K562 (cell line): ENCODE results near the gene SLC3A2. TPM values are rescaled to one million over a fixed set of nuclear protein-coding genes. Genes with fewer than 3 reads are reported as not detected.

Experiments
- ARNT ChIP-seq, 2 experiments: fragments of 450-650 bp; IDR thresholded peaks; 2 replicates each; pipeline ENCODE4 v1.6.1; 2016; ENCODE audit warnings: mild to moderate bottlenecking in 1 of 2
- BRD9 ChIP-seq: fragments of 450-650 bp; IDR thresholded peaks from 2 replicates; pipeline ENCODE4 v1.6.1; 2018; ENCODE audit warnings: low read depth; ENCODE audit not compliant: partially characterized antibody
- CHD1 ChIP-seq: fragments of 200-600 bp; sonication (generic); IDR thresholded peaks from one replicate; pipeline ENCODE4 v1.6.1; 2012; ENCODE audit warnings: mild to moderate bottlenecking, moderate library complexity, low read length, inconsistent platforms
- CSDE1 ChIP-seq, 2 experiments: fragments of 450-650 bp; IDR thresholded peaks; 2 replicates each; pipeline ENCODE4 v1.6.1; 2016; ENCODE audit warnings: mild to moderate bottlenecking in 1 of 2
- CUX1 ChIP-seq: fragments of 200-800 bp; sonication (Bioruptor generic); IDR thresholded peaks from 2 replicates; pipeline ENCODE4 v1.6.1; 2016; ENCODE audit warnings: missing genetic modification characterization, missing compliant biosample characterization
- DLX4 ChIP-seq: fragments of 250-450 bp; sonication (Bioruptor Pico); IDR thresholded peaks from 2 replicates; pipeline ENCODE4 v1.6.1; 2021; ENCODE audit warnings: mild to moderate bottlenecking
- FOXA3 ChIP-seq, 2 experiments: fragments of 450-650 bp in 1 of 2; sonication (generic) in 1 of 2; formaldehyde crosslinking; IDR thresholded peaks in 1 of 2; conservative IDR thresholded peaks in 1 of 2; 2 replicates each; pipeline versions ENCODE4 v1.4.0 to v1.8.0; 2020 to 2022; ENCODE audit warnings: mild to moderate bottlenecking in 2 of 2, missing genetic modification reagents in 1 of 2
- FOXK1 ChIP-seq: sonication (generic); formaldehyde crosslinking; IDR thresholded peaks from 2 replicates; pipeline ENCODE4 v1.8.0; 2022; ENCODE audit warnings: missing genetic modification reagents, mild to moderate bottlenecking, borderline replicate concordance
- OTX1 ChIP-seq: fragments of 450-650 bp; formaldehyde crosslinking; IDR thresholded peaks from 2 replicates; pipeline ENCODE4 v1.4.0; 2022; ENCODE audit warnings: mild to moderate bottlenecking
- RBM39 ChIP-seq: fragments of 200-400 bp; formaldehyde crosslinking; optimal IDR thresholded peaks from 2 replicates; pipeline ENCODE3; 2018; ENCODE audit warnings: low read depth, low read length
- SMAD4 ChIP-seq: fragments of 250-450 bp; sonication (Bioruptor Pico); conservative IDR thresholded peaks from 2 replicates; pipeline ENCODE4 v1.8.0; 2021; ENCODE audit warnings: inconsistent platforms, mild to moderate bottlenecking, moderate library complexity
- TAF9B ChIP-seq: fragments of 450-650 bp; IDR thresholded peaks from 2 replicates; pipeline ENCODE4 v1.6.1; 2018; ENCODE audit warnings: mild to moderate bottlenecking; ENCODE audit not compliant: partially characterized antibody
- ZKSCAN3 ChIP-seq: fragments of 250-450 bp; sonication (Bioruptor Pico); IDR thresholded peaks from 2 replicates; pipeline ENCODE4 v1.4.0; 2020
- ZNF445 ChIP-seq: fragments of 250-450 bp; sonication (Bioruptor Pico); IDR thresholded peaks from 2 replicates; pipeline ENCODE4 v1.4.0; 2020; ENCODE audit warnings: low read depth, mild to moderate bottlenecking, moderate library complexity
- polyA plus RNA-seq, 8 experiments: library from polyadenylated mRNA; depleted of rRNA in 4 of 8; stranded (reverse) in 5 of 8; unstranded in 3 of 8; fragments of >200 nt; fragmentation: Nextera tagmentation in 2 of 8; fragmentation: Illumina TruSeq in 1 of 8; extraction: Ambion mirVana in 2 of 8; extraction: Trizol in 1 of 8; gene quantifications; 2 replicates each; pipeline versions ENCODE4 v1.2.1 to v1.2.3, GENCODE V29; 2011 to 2014; ENCODE audit warnings: inconsistent platforms in 1 of 8, missing spikeins in 1 of 8
- total RNA-seq, 7 experiments: library from RNA; depleted of rRNA in 6 of 7; stranded (reverse); fragments of >200 nt in 6 of 7; fragmentation: Illumina TruSeq in 2 of 7; extraction: Trizol in 2 of 7; gene quantifications; 2 replicates each; pipeline versions ENCODE4 v1.2.1 to v1.2.3, GENCODE V29; 2011 to 2021; ENCODE audit warnings: low replicate concordance in 1 of 7
- TF ChIP-seq, protein P1 (sequence below): sonication (generic); formaldehyde crosslinking; IDR thresholded peaks from 2 replicates; pipeline ENCODE4 v1.8.0; 2022; ENCODE audit warnings: mild to moderate bottlenecking, low read depth, missing genetic modification reagents
- TF ChIP-seq, protein P2 (sequence below): sonication (generic); formaldehyde crosslinking; IDR thresholded peaks from 2 replicates; pipeline ENCODE4 v1.8.0; 2022; ENCODE audit warnings: missing genetic modification reagents, mild to moderate bottlenecking, borderline replicate concordance

The SLC3A2 gene
- total and polyA plus RNA-seq, 9 of the 15 experiments (the other 6 are each of a cell fraction or from before 2014, with no cell fraction given), result 20.0 to 296 (median 214) TPM

DNA sequence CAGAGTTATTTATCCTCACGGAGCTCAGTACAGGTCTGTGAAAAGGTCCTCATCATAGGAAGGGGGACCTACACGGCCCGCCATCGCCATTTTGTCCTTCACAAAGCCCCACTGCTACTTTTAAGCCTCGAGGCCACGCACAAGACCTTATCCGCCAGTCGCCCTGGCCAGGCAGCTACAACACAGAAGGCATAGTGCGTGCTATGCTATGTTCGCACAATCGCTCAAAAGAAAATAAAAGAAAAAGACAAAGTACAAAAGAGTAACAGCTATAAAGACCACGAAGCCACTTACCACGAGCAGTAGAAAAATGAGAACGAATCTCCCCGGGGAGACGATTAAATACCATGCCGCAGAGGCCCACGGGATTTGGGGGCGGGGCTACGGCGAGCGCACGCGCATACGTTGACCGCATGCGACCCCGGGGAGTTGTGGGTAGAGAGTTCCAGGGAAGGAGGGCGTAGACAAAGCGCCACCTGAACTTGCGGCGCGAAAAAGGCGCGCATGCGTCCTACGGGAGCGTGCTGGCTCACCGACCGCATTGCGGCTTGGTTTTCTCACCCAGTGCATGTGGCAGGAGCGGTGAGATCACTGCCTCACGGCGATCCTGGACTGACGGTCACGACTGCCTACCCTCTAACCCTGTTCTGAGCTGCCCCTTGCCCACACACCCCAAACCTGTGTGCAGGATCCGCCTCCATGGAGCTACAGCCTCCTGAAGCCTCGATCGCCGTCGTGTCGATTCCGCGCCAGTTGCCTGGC lies 24.9 kb upstream of the SLC3A2 start (continued):
- peak; percentile 98 for TF ChIP-seq FOXK1 (CRISPR knock-in tag)
- TF ChIP-seq, protein P1, sequence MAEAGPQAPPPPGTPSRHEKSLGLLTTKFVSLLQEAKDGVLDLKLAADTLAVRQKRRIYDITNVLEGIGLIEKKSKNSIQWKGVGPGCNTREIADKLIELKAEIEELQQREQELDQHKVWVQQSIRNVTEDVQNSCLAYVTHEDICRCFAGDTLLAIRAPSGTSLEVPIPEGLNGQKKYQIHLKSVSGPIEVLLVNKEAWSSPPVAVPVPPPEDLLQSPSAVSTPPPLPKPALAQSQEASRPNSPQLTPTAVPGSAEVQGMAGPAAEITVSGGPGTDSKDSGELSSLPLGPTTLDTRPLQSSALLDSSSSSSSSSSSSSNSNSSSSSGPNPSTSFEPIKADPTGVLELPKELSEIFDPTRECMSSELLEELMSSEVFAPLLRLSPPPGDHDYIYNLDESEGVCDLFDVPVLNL (CRISPR knock-in tag), result peak; percentile 96
- TF ChIP-seq DLX4 (CRISPR knock-in tag), result peak; percentile 9; the same call in 1 of the 2 replicates
- peak; percentile 54; the same call in 1 of the 2 replicates for TF ChIP-seq SMAD4 (CRISPR knock-in tag)
- peak; percentile 75 for TF ChIP-seq BRD9
- TF ChIP-seq, protein P2, sequence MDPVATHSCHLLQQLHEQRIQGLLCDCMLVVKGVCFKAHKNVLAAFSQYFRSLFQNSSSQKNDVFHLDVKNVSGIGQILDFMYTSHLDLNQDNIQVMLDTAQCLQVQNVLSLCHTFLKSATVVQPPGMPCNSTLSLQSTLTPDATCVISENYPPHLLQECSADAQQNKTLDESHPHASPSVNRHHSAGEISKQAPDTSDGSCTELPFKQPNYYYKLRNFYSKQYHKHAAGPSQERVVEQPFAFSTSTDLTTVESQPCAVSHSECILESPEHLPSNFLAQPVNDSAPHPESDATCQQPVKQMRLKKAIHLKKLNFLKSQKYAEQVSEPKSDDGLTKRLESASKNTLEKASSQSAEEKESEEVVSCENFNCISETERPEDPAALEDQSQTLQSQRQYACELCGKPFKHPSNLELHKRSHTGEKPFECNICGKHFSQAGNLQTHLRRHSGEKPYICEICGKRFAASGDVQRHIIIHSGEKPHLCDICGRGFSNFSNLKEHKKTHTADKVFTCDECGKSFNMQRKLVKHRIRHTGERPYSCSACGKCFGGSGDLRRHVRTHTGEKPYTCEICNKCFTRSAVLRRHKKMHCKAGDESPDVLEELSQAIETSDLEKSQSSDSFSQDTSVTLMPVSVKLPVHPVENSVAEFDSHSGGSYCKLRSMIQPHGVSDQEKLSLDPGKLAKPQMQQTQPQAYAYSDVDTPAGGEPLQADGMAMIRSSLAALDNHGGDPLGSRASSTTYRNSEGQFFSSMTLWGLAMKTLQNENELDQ, result peak; percentile 95; the same call in 1 of the 2 replicates
- 0 out of 2 replicates have a peak, but pooled peaks have one; percentile 38 for TF ChIP-seq ZNF445
- 0 out of 4 replicates have a peak, but pooled peaks of 1 of the 2 experiments have one; percentile 17 for TF ChIP-seq FOXA3 (CRISPR knock-in tag; conservative IDR thresholded peaks at IDR 0.05 in 1 of 2, IDR thresholded peaks at IDR 0.05 in 1 of 2)
- TF ChIP-seq RBM39, result peak; percentile 85
- peak; percentile 95 for TF ChIP-seq OTX1 (CRISPR knock-in tag)
- TF ChIP-seq CUX1 (CRISPR knock-in tag), result no peak
- peak in 1 of 2 experiments; percentile 85; a peak in 2 of 4 replicates for TF ChIP-seq CSDE1 (IDR thresholded peaks at IDR 0.05)
- peak; percentile 46 to 93 for TF ChIP-seq ARNT (IDR thresholded peaks at IDR 0.05)
- TF ChIP-seq CHD1, result peak; percentile 95
- peak; percentile 100 for TF ChIP-seq TAF9B
- TF ChIP-seq ZKSCAN3 (CRISPR knock-in tag), result no peak
